Prostate gland (tissue), 2 donors: ENCODE data around the gene SAMD4A.

ENCODE experiments used
- CTCF ChIP-seq, 4 experiments: fragments of 200-600 bp in 2 of 4; fragments of 450-650 bp in 2 of 4; sonication (generic) in 2 of 4; IDR thresholded peaks; 1 replicate in 3 of 4; 2 replicates in 1 of 4; pipeline ENCODE4 v1.5.1; 2016 to 2019; ENCODE audit warnings: antibody characterized with exemption in 4 of 4, mild to moderate bottlenecking in 2 of 4, moderate library complexity in 2 of 4
- POLR2A ChIP-seq: fragments of 450-650 bp; IDR thresholded peaks from one replicate; pipeline ENCODE4 v1.6.1; 2016; ENCODE audit warnings: antibody characterized with exemption, mild to moderate bottlenecking
- POLR2AphosphoS5 ChIP-seq: sonication (generic); formaldehyde crosslinking; IDR thresholded peaks from one replicate; pipeline ENCODE4 v1.6.1; 2017; ENCODE audit warnings: antibody characterized with exemption

- TF ChIP-seq CTCF (IDR thresholded peaks at IDR 0.05) (no peak), POLR2A (no peak), POLR2AphosphoS5 (no peak)
These were observed 19.3 kb upstream of the SAMD4A start for GRCh38 chr14:54547583-54547982.
